ENCODE results near the gene SELENOO.

Gene SELENOO

DNA sequence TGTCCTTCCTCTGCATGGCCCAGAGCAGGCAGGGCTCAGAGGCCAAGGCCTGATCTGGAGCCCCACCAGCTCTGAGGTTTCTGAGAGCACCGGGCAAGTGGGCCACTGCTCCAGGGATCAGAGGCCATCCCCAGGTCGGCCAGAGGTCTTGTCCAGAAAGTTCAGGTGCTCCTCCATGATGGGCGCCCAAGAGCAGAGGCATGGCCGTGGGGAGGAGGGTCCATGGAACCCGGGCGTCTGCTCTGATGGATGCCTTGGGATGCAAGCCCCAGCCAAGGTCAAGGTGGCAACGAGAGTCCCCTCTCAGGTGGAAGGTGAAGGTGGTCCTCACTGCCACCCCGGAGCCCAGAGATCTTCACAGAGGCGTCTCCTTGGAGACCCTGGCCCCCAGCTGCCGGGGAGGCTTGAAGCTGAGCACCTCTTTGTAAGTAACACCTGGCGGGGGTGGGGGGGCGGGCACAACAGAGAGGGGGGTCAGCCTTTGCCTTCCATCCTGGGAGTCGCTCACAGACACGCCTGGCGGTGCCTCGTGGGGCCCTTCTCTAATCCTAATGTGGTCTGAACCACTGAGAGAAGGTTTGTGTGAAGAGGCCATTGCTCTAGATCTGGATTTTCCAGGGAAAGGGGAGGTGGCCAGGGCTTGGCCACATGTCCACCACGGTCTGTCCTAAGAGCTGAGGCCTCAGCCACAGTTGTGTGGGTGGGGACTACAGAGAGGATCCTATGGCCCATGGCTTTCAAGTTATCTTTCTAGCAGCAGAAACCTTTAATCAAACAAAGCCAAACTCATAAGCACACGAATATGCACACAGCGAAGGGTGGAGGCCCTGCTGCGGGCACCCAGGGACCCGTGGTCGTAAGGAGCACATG lies 52.5 kb downstream of the SELENOO start:
- Histone ChIP-seq H3K9me3 (ENCODE audit: severe bottlenecking) (no peaks in the 10 kb centered on the region), H3K4me3 (ENCODE audit: severe bottlenecking) (no peak overlapping the region), H3K27me3 (ENCODE audit: insufficient read depth, poor library complexity, severe bottlenecking) (no peaks in the 10 kb centered on the region), H3K27ac (ENCODE audit: poor library complexity, severe bottlenecking) (no peak overlapping the region), H3K4me1 (ENCODE audit: insufficient read depth, poor library complexity, severe bottlenecking) (no peaks in the 10 kb centered on the region), H3K36me3 (ENCODE audit: low read depth) (peaks cover 5% of the 10 kb centered on the region; the same call in 1 of the 2 replicates)
- ATAC-seq (ENCODE audit: low read depth) = no peak
- TF ChIP-seq, protein P1, sequence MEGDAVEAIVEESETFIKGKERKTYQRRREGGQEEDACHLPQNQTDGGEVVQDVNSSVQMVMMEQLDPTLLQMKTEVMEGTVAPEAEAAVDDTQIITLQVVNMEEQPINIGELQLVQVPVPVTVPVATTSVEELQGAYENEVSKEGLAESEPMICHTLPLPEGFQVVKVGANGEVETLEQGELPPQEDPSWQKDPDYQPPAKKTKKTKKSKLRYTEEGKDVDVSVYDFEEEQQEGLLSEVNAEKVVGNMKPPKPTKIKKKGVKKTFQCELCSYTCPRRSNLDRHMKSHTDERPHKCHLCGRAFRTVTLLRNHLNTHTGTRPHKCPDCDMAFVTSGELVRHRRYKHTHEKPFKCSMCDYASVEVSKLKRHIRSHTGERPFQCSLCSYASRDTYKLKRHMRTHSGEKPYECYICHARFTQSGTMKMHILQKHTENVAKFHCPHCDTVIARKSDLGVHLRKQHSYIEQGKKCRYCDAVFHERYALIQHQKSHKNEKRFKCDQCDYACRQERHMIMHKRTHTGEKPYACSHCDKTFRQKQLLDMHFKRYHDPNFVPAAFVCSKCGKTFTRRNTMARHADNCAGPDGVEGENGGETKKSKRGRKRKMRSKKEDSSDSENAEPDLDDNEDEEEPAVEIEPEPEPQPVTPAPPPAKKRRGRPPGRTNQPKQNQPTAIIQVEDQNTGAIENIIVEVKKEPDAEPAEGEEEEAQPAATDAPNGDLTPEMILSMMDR (IDR thresholded peaks at IDR 0.05; ENCODE audit: poor library complexity, severe bottlenecking) = no peak
- DNase-seq (ENCODE audit: low spot score) = no peak

DNA sequence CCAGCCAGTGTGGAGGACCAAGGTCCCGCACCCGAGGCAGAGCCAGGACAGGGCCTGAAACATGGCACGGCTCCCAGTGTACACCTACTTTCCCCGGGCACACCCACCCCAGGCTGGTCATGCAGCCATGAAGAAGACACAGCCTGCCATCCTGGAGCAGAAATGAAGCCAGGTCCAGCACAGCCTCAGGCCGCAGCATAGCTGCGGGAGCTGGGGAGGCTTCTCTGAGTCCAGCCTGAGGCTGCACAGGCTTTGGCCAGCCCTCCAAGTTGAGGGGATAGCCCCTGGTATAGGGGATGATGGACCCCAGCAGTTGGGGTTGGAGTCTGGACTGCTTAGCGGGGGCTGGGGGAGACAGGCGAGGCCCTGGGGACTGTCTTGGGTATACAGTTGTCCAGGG lies 53.1 kb downstream of the SELENOO start:
- no peak overlapping the region for H3K4me3 ChIP-seq (ENCODE audit: severe bottlenecking)
- TF ChIP-seq, protein P1 (IDR thresholded peaks at IDR 0.05; ENCODE audit: poor library complexity, severe bottlenecking) = no peak
- no peak overlapping the region for H3K27ac ChIP-seq (ENCODE audit: poor library complexity, severe bottlenecking)
- no peaks in the 10 kb centered on the region for H3K27me3 ChIP-seq (ENCODE audit: insufficient read depth, poor library complexity, severe bottlenecking)
- DNase-seq (ENCODE audit: low spot score) = no peak
- no peak for ATAC-seq (ENCODE audit: low read depth)
- H3K4me1 ChIP-seq (ENCODE audit: insufficient read depth, poor library complexity, severe bottlenecking) = no peaks in the 10 kb centered on the region
- peaks cover 5% of the 10 kb centered on the region; the same call in 1 of the 2 replicates for H3K36me3 ChIP-seq (ENCODE audit: low read depth)
- H3K9me3 ChIP-seq (ENCODE audit: severe bottlenecking) = no peaks in the 10 kb centered on the region

GRCh38 chr22:50255099-50255498 lies 54.3 kb downstream of the SELENOO start:
- H3K36me3 ChIP-seq (ENCODE audit: low read depth) = peaks cover 5% of the 10 kb centered on the region; the same call in 1 of the 2 replicates
- no peaks in the 10 kb centered on the region for H3K9me3 ChIP-seq (ENCODE audit: severe bottlenecking)
- DNase-seq (ENCODE audit: low spot score) = no peak
- H3K27ac ChIP-seq (ENCODE audit: poor library complexity, severe bottlenecking) = no peak overlapping the region
- H3K4me1 ChIP-seq (ENCODE audit: insufficient read depth, poor library complexity, severe bottlenecking) = no peaks in the 10 kb centered on the region
- H3K4me3 ChIP-seq (ENCODE audit: severe bottlenecking) = no peak overlapping the region
- ATAC-seq (ENCODE audit: low read depth) = no peak
- TF ChIP-seq, protein P1 (IDR thresholded peaks at IDR 0.05; ENCODE audit: poor library complexity, severe bottlenecking) = no peak
- H3K27me3 ChIP-seq (ENCODE audit: insufficient read depth, poor library complexity, severe bottlenecking) = no peaks in the 10 kb centered on the region

GRCh38 chr22:50255607-50256006 lies 54.8 kb downstream of the SELENOO start:
- Histone ChIP-seq H3K36me3 (ENCODE audit: low read depth) (peaks cover 5% of the 10 kb centered on the region; the same call in 1 of the 2 replicates), H3K9me3 (ENCODE audit: severe bottlenecking) (no peaks in the 10 kb centered on the region), H3K4me3 (ENCODE audit: severe bottlenecking) (no peak overlapping the region), H3K4me1 (ENCODE audit: insufficient read depth, poor library complexity, severe bottlenecking) (no peaks in the 10 kb centered on the region), H3K27me3 (ENCODE audit: insufficient read depth, poor library complexity, severe bottlenecking) (no peaks in the 10 kb centered on the region), H3K27ac (ENCODE audit: poor library complexity, severe bottlenecking) (no peak overlapping the region)
- ATAC-seq (ENCODE audit: low read depth) = no peak
- DNase-seq (ENCODE audit: low spot score) = no peak
- TF ChIP-seq, protein P1 (IDR thresholded peaks at IDR 0.05; ENCODE audit: poor library complexity, severe bottlenecking) = no peak
